Neuron (in vitro differentiated cells): Measurements from ENCODE around the gene NHLH1.

Experiments used
- H2AFZ ChIP-seq: one replicate; pipeline ENCODE4 v1.6.1; 2013; ENCODE audit warnings: low read depth, mild to moderate bottlenecking, inconsistent platforms, low read length, moderate library complexity
- H3K27me3 ChIP-seq: one replicate; pipeline ENCODE4 v1.6.1; 2013; ENCODE audit warnings: low read length; ENCODE audit not compliant: insufficient read depth
- H3K36me3 ChIP-seq: one replicate; pipeline ENCODE4 v1.6.1; 2013; ENCODE audit warnings: low read length; ENCODE audit not compliant: insufficient read depth
- H3K4me1 ChIP-seq: one replicate; pipeline ENCODE4 v1.6.1; 2013; ENCODE audit warnings: low read length; ENCODE audit not compliant: insufficient read depth
- H3K4me3 ChIP-seq: 2 replicates; pipeline ENCODE4 v1.5.1; 2013; ENCODE audit warnings: mild to moderate bottlenecking, low read length, moderate library complexity
- H3K9me3 ChIP-seq: one replicate; pipeline ENCODE4 v1.6.1; 2013; ENCODE audit warnings: low read length

The NHLH1 gene

GRCh38 chr1:160414881-160415280, 48.0 kb downstream of the NHLH1 start:
- Histone ChIP-seq H3K9me3 (no peaks in the 10 kb centered on the region), H3K27me3 (no peaks in the 10 kb centered on the region), H3K4me1 (peaks cover 42% of the 10 kb centered on the region), H2AFZ (no peak overlapping the region), H3K36me3 (peaks cover 59% of the 10 kb centered on the region), H3K4me3 (no peak overlapping the region)

GRCh38 chr1:160415696-160416290, 48.9 kb downstream of the NHLH1 start:
- Histone ChIP-seq H3K9me3 (no peaks in the 10 kb centered on the region), H3K27me3 (no peaks in the 10 kb centered on the region), H3K4me3 (no peak overlapping the region), H3K36me3 (peaks cover 69% of the 10 kb centered on the region), H3K4me1 (peaks cover 37% of the 10 kb centered on the region), H2AFZ (no peak overlapping the region)

GRCh38 chr1:160416369-160416768, 49.5 kb downstream of the NHLH1 start:
- no peak overlapping the region for H3K4me3 ChIP-seq
- H3K27me3 ChIP-seq = no peaks in the 10 kb centered on the region
- H3K4me1 ChIP-seq = peaks cover 36% of the 10 kb centered on the region
- H3K9me3 ChIP-seq = no peaks in the 10 kb centered on the region
- H3K36me3 ChIP-seq = peaks cover 74% of the 10 kb centered on the region
- H2AFZ ChIP-seq = no peak overlapping the region

GRCh38 chr1:160418483-160418882, 51.6 kb downstream of the NHLH1 start:
- H3K36me3 ChIP-seq = peaks cover 90% of the 10 kb centered on the region

GRCh38 chr1:160419150-160419837, 52.4 kb downstream of the NHLH1 start:
- Histone ChIP-seq H3K36me3 (peaks cover 92% of the 10 kb centered on the region), H3K27me3 (no peaks in the 10 kb centered on the region), H3K4me1 (peaks cover 10% of the 10 kb centered on the region), H3K9me3 (no peaks in the 10 kb centered on the region), H2AFZ (no peak overlapping the region), H3K4me3 (no peak overlapping the region)

More at GRCh38 chr1:160418483-160418882, 51.6 kb downstream of the NHLH1 start:
- no peak overlapping the region for H3K4me3 ChIP-seq
- H3K4me1 ChIP-seq = peaks cover 17% of the 10 kb centered on the region
- H3K9me3 ChIP-seq = no peaks in the 10 kb centered on the region
- no peak overlapping the region for H2AFZ ChIP-seq
- H3K27me3 ChIP-seq = no peaks in the 10 kb centered on the region

GRCh38 chr1:160419838-160420169, 52.9 kb downstream of the NHLH1 start:
- Histone ChIP-seq H3K9me3 (no peaks in the 10 kb centered on the region), H3K4me3 (no peak overlapping the region), H3K4me1 (peaks cover 7% of the 10 kb centered on the region), H2AFZ (no peak overlapping the region), H3K27me3 (no peaks in the 10 kb centered on the region), H3K36me3 (peaks cover 94% of the 10 kb centered on the region)

- no peaks in the 10 kb centered on the region for H3K9me3 ChIP-seq
- H3K4me1 ChIP-seq = peaks cover 3% of the 10 kb centered on the region
- H3K4me3 ChIP-seq = no peak overlapping the region
- H2AFZ ChIP-seq = no peak overlapping the region
- H3K27me3 ChIP-seq = no peaks in the 10 kb centered on the region
- peaks cover 94% of the 10 kb centered on the region for H3K36me3 ChIP-seq
Observed at GRCh38 chr1:160420881-160421842, 54.3 kb downstream of the NHLH1 start.

GRCh38 chr1:160421881-160422280, 55.0 kb downstream of the NHLH1 start:
- Histone ChIP-seq H3K36me3 (peaks cover 94% of the 10 kb centered on the region), H3K27me3 (no peaks in the 10 kb centered on the region), H3K4me1 (peaks cover 3% of the 10 kb centered on the region), H3K4me3 (no peak overlapping the region), H2AFZ (no peak overlapping the region), H3K9me3 (no peaks in the 10 kb centered on the region)
